SK-N-SH (cell line): ENCODE results near the gene TRIM7. TPM values are rescaled to one million over a fixed set of nuclear protein-coding genes. Genes with fewer than 3 reads are reported as not detected.

Experiments used
- CTCF ChIA-PET: fragments of 300-600, 350-600 bp; formaldehyde crosslinking; extraction: SDS; loops from one replicate; lab custom pipeline; 2021; lab: Yijun Ruan, JAX
- POLR2A ChIA-PET: fragments of 350-600 bp; sonication (Branson Sonifier 250); formaldehyde crosslinking; extraction: SDS; loops from one replicate; lab custom pipeline; 2020; ENCODE audit warnings: antibody characterized with exemption, inconsistent platforms; lab: Yijun Ruan, JAX
- DNase-seq: peaks from one replicate; pipeline ENCODE4 v3.0.0; 2012
- H2AFZ ChIP-seq: fragments of 200-600 bp; sonication (generic); 2 replicates; pipeline ENCODE4 v1.8.1; 2016; ENCODE audit warnings: antibody characterized with exemption, mild to moderate bottlenecking, low read depth
- H3F3A ChIP-seq: fragments of 200-600 bp; sonication (generic); replicated peaks from 2 replicates; pipeline ENCODE3; 2016; ENCODE audit warnings: antibody characterized with exemption, mild to moderate bottlenecking; ENCODE audit not compliant: insufficient read depth
- H3K27ac ChIP-seq, 2 experiments: fragments of 200-500 bp in 1 of 2; fragments of 200-600 bp in 1 of 2; sonication (Bioruptor generic) in 1 of 2; sonication (generic), shearing (Covaris generic) in 1 of 2; 2 replicates each; pipeline versions ENCODE4 v1.5.1 to v1.6.1; 2014 to 2016; ENCODE audit warnings: low read depth in 2 of 2, inconsistent platforms in 1 of 2, low read length in 1 of 2, mild to moderate bottlenecking in 1 of 2, mixed read lengths in 1 of 2
- H3K27me3 ChIP-seq: fragments of 200-600 bp; sonication (generic), shearing (Covaris generic); 2 replicates; pipeline ENCODE4 v1.6.1; 2016; ENCODE audit warnings: mixed run types; ENCODE audit not compliant: insufficient read depth
- H3K36me3 ChIP-seq, 2 experiments: fragments of 200-500 bp in 1 of 2; fragments of 200-600 bp in 1 of 2; sonication (Bioruptor generic) in 1 of 2; sonication (generic) in 1 of 2; replicated peaks in 1 of 2; 2 replicates each; pipeline versions ENCODE3 to v1.5.1; 2014 to 2016; ENCODE audit warnings: low read length in 1 of 2, mild to moderate bottlenecking in 1 of 2; ENCODE audit not compliant: insufficient read depth in 2 of 2, control insufficient read depth in 1 of 2
- H3K4me1 ChIP-seq, 2 experiments: fragments of 200-500 bp in 1 of 2; fragments of 200-600 bp in 1 of 2; sonication (Bioruptor generic) in 1 of 2; sonication (generic), shearing (Covaris generic) in 1 of 2; 2 replicates each; pipeline versions ENCODE4 v1.5.1 to v1.6.1; 2014 to 2016; ENCODE audit warnings: low read depth in 1 of 2, low read length in 1 of 2, mixed run types in 1 of 2; ENCODE audit not compliant: insufficient read depth in 2 of 2, control insufficient read depth in 1 of 2
- H3K4me2 ChIP-seq: fragments of 200-600 bp; sonication (generic), shearing (Covaris generic); 2 replicates; pipeline ENCODE4 v1.6.1; 2017; ENCODE audit warnings: mixed run types
- H3K4me3 ChIP-seq, 2 experiments: fragments of 200-500 bp in 1 of 2; fragments of 200-600 bp in 1 of 2; sonication (Bioruptor generic) in 1 of 2; sonication (generic), shearing (Covaris generic) in 1 of 2; 2 replicates each; pipeline versions ENCODE4 v1.5.1 to v1.8.1; 2014 to 2016; ENCODE audit warnings: low read depth in 2 of 2, inconsistent platforms in 1 of 2, low read length in 1 of 2, mild to moderate bottlenecking in 1 of 2, mixed read lengths in 1 of 2, moderate library complexity in 1 of 2
- H3K79me2 ChIP-seq: fragments of 200-600 bp; sonication (generic); 2 replicates; pipeline ENCODE4 v1.8.1; 2017; ENCODE audit warnings: mild to moderate bottlenecking; ENCODE audit not compliant: insufficient read depth
- H3K9ac ChIP-seq: fragments of 200-600 bp; sonication (generic); 2 replicates; pipeline ENCODE4 v1.6.1; 2017; ENCODE audit warnings: mixed run types
- H3K9me2 ChIP-seq: fragments of 200-600 bp; sonication (generic); 2 replicates; pipeline ENCODE4 v1.6.1; 2017; ENCODE audit warnings: mixed run types
- H3K9me3 ChIP-seq: fragments of 200-600 bp; sonication (generic); 2 replicates; pipeline ENCODE4 v1.6.1; 2017; ENCODE audit warnings: mixed run types, mild to moderate bottlenecking, moderate library complexity
- H4K20me1 ChIP-seq: fragments of 200-600 bp; sonication (generic); 2 replicates; pipeline ENCODE4 v1.6.1; 2017; ENCODE audit warnings: mild to moderate bottlenecking, mixed run types; ENCODE audit not compliant: insufficient read depth
- EP300 ChIP-seq, 2 experiments: IDR thresholded peaks; 2 replicates each; pipeline versions ENCODE4 v1.4.0 to v1.6.1; 2012; ENCODE audit warnings: borderline replicate concordance in 1 of 2, low read depth in 1 of 2, low read length in 1 of 2
- EZH2phosphoT487 ChIP-seq: fragments of 200-600 bp; sonication (generic); IDR thresholded peaks from 2 replicates; pipeline ENCODE4 v1.6.1; 2017; ENCODE audit warnings: low read depth, mixed run types, mild to moderate bottlenecking, antibody characterized with exemption, moderate library complexity, borderline replicate concordance
- FOXM1 ChIP-seq: IDR thresholded peaks from 2 replicates; pipeline ENCODE4 v1.4.0; 2012; ENCODE audit warnings: low read depth, mild to moderate bottlenecking
- GATA2 ChIP-seq: sonication (generic); formaldehyde crosslinking; IDR thresholded peaks from 2 replicates; pipeline ENCODE4 v1.5.0; 2020; ENCODE audit warnings: mild to moderate bottlenecking, missing genetic modification reagents
- MEF2A ChIP-seq: IDR thresholded peaks from 2 replicates; pipeline ENCODE4 v1.4.0; 2012; ENCODE audit warnings: low read depth, borderline replicate concordance
- RAD21 ChIP-seq: IDR thresholded peaks from 2 replicates; pipeline ENCODE4 v1.6.1; 2012; ENCODE audit warnings: mild to moderate bottlenecking, low read length
- RCOR1 ChIP-seq: fragments of 150-350 bp; IDR thresholded peaks from 2 replicates; pipeline ENCODE4 v1.6.1; 2017; ENCODE audit warnings: antibody characterized with exemption, low read length
- RFX5 ChIP-seq: IDR thresholded peaks from 2 replicates; pipeline ENCODE4 v1.6.1; 2012; ENCODE audit warnings: mild to moderate bottlenecking, improper control_type of control experiment, low read length
- SIN3A ChIP-seq: IDR thresholded peaks from 2 replicates; pipeline ENCODE4 v1.6.1; 2012; ENCODE audit warnings: low read depth, mild to moderate bottlenecking, low read length, moderate library complexity, borderline replicate concordance
- SMC3 ChIP-seq: IDR thresholded peaks from 2 replicates; pipeline ENCODE4 v1.6.1; 2012; ENCODE audit warnings: low read depth, low read length, improper control_type of control experiment
- TAF1 ChIP-seq: IDR thresholded peaks from 2 replicates; pipeline ENCODE4 v1.6.1; 2012; ENCODE audit warnings: low read depth, mild to moderate bottlenecking, low read length, moderate library complexity, borderline replicate concordance
- WGBS: methylation state at CpG from one replicate; pipeline ENCODE4 v1.1.6; 2017; ENCODE audit warnings: low lambda C conversion rate; 5-methylcytosine and 5-hydroxymethylcytosine counted together
- polyA plus RNA-seq, 3 experiments: library from polyadenylated mRNA; depleted of rRNA; stranded (reverse); fragments of >200 nt; gene quantifications; 2 replicates each; pipeline ENCODE4 v1.2.3, GENCODE V29; 2012
- TF ChIP-seq, protein P1 (sequence below): IDR thresholded peaks from 2 replicates; pipeline ENCODE4 v1.4.0; 2012; ENCODE audit warnings: low read depth, borderline replicate concordance
- TF ChIP-seq, protein P2 (sequence below): IDR thresholded peaks from 2 replicates; pipeline ENCODE4; 2012
- TF ChIP-seq, protein P3 (sequence below): IDR thresholded peaks from 2 replicates; pipeline ENCODE4 v1.4.0; 2012; ENCODE audit warnings: low read depth
- TF ChIP-seq, protein P4 (sequence below): fragments of 200-600 bp; sonication (generic); IDR thresholded peaks from 2 replicates; pipeline ENCODE4 v1.6.1; 2017; ENCODE audit warnings: antibody characterized with exemption, mild to moderate bottlenecking, moderate library complexity
- TF ChIP-seq, protein P5 (sequence below): IDR thresholded peaks from 2 replicates; pipeline ENCODE4 v1.6.1; 2012; ENCODE audit warnings: mild to moderate bottlenecking, low read depth, low read length, moderate library complexity

The TRIM7 gene
- polyA plus RNA-seq, 1 of the 3 experiments (the other 2 are of a cell fraction), result 3.5 TPM

DNA sequence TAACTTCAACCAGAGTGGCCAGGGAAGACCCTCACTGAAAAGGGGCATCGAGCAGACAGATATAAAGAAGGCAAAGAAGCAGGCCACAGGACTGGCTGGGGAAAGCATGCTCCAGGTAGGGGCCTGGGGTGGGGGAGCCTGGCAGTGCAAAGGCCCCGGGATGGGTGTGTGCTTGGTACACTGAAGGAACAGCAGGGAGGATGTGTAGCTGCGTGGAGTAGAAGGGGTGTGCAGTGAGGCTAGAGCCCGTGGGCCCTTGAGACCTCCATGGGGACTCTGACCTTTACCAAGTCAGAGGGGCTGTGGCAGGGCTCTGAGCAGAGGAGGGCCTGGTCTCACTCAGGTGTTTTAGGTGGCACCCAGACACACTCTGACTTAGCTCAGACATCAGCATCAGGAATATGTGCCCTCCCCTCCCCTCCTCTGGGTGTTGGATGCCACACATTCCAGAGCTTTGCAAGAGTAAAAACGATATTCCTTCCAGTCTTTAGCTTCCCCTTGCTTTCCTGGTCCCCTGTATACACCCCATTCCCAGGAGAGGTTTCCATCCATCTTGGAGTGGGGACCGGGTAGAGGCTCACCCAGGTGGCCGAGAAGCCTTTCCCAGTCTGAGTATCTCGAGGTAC, 7.6 kb downstream of the TRIM7 start:
- no peaks in the 10 kb centered on the region for H3K9me3 ChIP-seq
- H3K4me1 ChIP-seq, result peaks cover 0 to 14% of the 10 kb centered on the region in 2 experiments; a peak in 1 of 4 replicates
- H3K4me3 ChIP-seq, result no peak overlapping the region
- peaks cover 3% of the 10 kb centered on the region; the same call in 1 of the 2 replicates for H3K79me2 ChIP-seq
- ChIA-PET CTCF (interaction anchor here (0.8 to 3.3 kb wide), 3 partner anchors 10 to 29 kb away, joined by 3 to 10 read pairs (median 5); no protein-coding TSS in a partner anchor), POLR2A (no interaction called here)
- TF ChIP-seq RCOR1, result no peak
- TF ChIP-seq EZH2phosphoT487, result no peak
- no peak for TF ChIP-seq EP300 (IDR thresholded peaks at IDR 0.05; ENCODE audit: borderline replicate concordance in 1 of 2, low read depth in 1 of 2, low read length in 1 of 2)
- H2AFZ ChIP-seq, result no peak overlapping the region
- H3K4me2 ChIP-seq, result no peak overlapping the region
- no peak overlapping the region for H3K9ac ChIP-seq
- H3K36me3 ChIP-seq, result no peaks in the 10 kb centered on the region
- H4K20me1 ChIP-seq, result no peaks in the 10 kb centered on the region
- H3K9me2 ChIP-seq, result no peaks in the 10 kb centered on the region
- H3F3A ChIP-seq, result no peaks in the 10 kb centered on the region
- DNase-seq, result no peak
- H3K27me3 ChIP-seq, result no peaks in the 10 kb centered on the region
- 67% methylated on average over 8 of the region's 8 CpGs for WGBS
- no peak overlapping the region for H3K27ac ChIP-seq

DNA sequence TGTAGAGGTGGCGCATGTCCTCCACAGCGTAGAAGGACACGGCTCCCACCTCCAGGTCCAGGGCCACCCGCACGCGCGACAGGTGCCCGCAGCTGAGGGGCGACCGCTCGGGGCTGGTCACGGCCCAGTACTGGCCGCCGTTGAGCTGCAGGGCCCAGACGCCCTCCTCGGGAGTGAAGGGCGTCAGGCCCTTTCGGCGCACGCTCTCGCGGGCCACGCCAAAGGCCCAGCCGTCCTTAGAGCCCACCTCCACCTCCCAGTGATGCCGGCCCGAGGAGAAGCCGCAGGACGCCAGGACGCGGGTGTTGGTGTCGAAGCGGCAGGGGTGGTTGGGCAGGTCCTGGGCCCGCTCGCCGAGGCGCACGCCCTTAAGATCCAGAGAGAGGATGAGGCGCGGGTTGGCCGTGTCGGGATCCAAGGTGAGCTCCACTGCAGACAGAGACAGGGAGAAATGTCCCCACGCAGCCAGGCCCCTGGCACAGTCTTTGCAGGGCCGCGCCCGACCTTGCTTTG, 9.7 kb downstream of the TRIM7 start:
- no peaks in the 10 kb centered on the region for H3F3A ChIP-seq
- no peaks in the 10 kb centered on the region for H4K20me1 ChIP-seq
- H3K27ac ChIP-seq, result no peak overlapping the region
- ChIA-PET POLR2A (no interaction called here), CTCF (interaction anchor here (0.8 to 3.3 kb wide), 4 partner anchors 9 to 13 kb away, joined by 3 to 10 read pairs (median 6); partner anchors contain the start of gene TRIM7)
- peaks cover 6% of the 10 kb centered on the region; the same call in 1 of the 2 replicates for H3K79me2 ChIP-seq
- H3K4me1 ChIP-seq, result peaks cover 0 to 16% of the 10 kb centered on the region in 2 experiments; a peak in 1 of 4 replicates
- no peaks in the 10 kb centered on the region for H3K9me2 ChIP-seq
- H3K4me2 ChIP-seq, result no peak overlapping the region
- WGBS, result 98% methylated on average over 29 of the region's 45 CpGs
- no peak overlapping the region for H2AFZ ChIP-seq
- no peaks in the 10 kb centered on the region for H3K36me3 ChIP-seq
- DNase-seq, result no peak
- H3K27me3 ChIP-seq, result no peaks in the 10 kb centered on the region
- H3K9me3 ChIP-seq, result no peaks in the 10 kb centered on the region
- no peak overlapping the region for H3K9ac ChIP-seq
- H3K4me3 ChIP-seq, result no peak overlapping the region
- TF ChIP-seq RFX5 (no peak), MEF2A (no peak), TAF1 (no peak), EZH2phosphoT487 (no peak), SIN3A (no peak), RAD21 (no peak), SMC3 (no peak), FOXM1 (no peak), GATA2 (no peak), RCOR1 (no peak)
- TF ChIP-seq, protein P1, sequence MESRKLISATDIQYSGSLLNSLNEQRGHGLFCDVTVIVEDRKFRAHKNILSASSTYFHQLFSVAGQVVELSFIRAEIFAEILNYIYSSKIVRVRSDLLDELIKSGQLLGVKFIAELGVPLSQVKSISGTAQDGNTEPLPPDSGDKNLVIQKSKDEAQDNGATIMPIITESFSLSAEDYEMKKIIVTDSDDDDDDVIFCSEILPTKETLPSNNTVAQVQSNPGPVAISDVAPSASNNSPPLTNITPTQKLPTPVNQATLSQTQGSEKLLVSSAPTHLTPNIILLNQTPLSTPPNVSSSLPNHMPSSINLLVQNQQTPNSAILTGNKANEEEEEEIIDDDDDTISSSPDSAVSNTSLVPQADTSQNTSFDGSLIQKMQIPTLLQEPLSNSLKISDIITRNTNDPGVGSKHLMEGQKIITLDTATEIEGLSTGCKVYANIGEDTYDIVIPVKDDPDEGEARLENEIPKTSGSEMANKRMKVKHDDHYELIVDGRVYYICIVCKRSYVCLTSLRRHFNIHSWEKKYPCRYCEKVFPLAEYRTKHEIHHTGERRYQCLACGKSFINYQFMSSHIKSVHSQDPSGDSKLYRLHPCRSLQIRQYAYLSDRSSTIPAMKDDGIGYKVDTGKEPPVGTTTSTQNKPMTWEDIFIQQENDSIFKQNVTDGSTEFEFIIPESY, result no peak
- TF ChIP-seq, protein P2, sequence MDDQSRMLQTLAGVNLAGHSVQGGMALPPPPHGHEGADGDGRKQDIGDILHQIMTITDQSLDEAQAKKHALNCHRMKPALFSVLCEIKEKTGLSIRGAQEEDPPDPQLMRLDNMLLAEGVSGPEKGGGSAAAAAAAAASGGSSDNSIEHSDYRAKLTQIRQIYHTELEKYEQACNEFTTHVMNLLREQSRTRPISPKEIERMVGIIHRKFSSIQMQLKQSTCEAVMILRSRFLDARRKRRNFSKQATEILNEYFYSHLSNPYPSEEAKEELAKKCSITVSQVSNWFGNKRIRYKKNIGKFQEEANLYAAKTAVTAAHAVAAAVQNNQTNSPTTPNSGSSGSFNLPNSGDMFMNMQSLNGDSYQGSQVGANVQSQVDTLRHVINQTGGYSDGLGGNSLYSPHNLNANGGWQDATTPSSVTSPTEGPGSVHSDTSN, result no peak
- TF ChIP-seq, protein P3, sequence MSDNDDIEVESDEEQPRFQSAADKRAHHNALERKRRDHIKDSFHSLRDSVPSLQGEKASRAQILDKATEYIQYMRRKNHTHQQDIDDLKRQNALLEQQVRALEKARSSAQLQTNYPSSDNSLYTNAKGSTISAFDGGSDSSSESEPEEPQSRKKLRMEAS, result no peak
- TF ChIP-seq, protein P4, sequence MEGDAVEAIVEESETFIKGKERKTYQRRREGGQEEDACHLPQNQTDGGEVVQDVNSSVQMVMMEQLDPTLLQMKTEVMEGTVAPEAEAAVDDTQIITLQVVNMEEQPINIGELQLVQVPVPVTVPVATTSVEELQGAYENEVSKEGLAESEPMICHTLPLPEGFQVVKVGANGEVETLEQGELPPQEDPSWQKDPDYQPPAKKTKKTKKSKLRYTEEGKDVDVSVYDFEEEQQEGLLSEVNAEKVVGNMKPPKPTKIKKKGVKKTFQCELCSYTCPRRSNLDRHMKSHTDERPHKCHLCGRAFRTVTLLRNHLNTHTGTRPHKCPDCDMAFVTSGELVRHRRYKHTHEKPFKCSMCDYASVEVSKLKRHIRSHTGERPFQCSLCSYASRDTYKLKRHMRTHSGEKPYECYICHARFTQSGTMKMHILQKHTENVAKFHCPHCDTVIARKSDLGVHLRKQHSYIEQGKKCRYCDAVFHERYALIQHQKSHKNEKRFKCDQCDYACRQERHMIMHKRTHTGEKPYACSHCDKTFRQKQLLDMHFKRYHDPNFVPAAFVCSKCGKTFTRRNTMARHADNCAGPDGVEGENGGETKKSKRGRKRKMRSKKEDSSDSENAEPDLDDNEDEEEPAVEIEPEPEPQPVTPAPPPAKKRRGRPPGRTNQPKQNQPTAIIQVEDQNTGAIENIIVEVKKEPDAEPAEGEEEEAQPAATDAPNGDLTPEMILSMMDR, result no peak
- TF ChIP-seq, protein P5, sequence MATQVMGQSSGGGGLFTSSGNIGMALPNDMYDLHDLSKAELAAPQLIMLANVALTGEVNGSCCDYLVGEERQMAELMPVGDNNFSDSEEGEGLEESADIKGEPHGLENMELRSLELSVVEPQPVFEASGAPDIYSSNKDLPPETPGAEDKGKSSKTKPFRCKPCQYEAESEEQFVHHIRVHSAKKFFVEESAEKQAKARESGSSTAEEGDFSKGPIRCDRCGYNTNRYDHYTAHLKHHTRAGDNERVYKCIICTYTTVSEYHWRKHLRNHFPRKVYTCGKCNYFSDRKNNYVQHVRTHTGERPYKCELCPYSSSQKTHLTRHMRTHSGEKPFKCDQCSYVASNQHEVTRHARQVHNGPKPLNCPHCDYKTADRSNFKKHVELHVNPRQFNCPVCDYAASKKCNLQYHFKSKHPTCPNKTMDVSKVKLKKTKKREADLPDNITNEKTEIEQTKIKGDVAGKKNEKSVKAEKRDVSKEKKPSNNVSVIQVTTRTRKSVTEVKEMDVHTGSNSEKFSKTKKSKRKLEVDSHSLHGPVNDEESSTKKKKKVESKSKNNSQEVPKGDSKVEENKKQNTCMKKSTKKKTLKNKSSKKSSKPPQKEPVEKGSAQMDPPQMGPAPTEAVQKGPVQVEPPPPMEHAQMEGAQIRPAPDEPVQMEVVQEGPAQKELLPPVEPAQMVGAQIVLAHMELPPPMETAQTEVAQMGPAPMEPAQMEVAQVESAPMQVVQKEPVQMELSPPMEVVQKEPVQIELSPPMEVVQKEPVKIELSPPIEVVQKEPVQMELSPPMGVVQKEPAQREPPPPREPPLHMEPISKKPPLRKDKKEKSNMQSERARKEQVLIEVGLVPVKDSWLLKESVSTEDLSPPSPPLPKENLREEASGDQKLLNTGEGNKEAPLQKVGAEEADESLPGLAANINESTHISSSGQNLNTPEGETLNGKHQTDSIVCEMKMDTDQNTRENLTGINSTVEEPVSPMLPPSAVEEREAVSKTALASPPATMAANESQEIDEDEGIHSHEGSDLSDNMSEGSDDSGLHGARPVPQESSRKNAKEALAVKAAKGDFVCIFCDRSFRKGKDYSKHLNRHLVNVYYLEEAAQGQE, result no peak
